Stimulated activated CD8-positive, alpha-beta memory T cell treated with anti-CD3 and anti-CD28 coated beads, Interleukin-15, amount 100 ng/mL, for 48 hours (primary cell): ENCODE results near the gene C1S.

ENCODE experiments used
- DNase-seq, 2 donors: peaks; one replicate each; pipeline ENCODE4 v3.0.0-alpha.2; 2020; ENCODE audit warnings: low read depth in 2 of 2

The C1S gene

DNA sequence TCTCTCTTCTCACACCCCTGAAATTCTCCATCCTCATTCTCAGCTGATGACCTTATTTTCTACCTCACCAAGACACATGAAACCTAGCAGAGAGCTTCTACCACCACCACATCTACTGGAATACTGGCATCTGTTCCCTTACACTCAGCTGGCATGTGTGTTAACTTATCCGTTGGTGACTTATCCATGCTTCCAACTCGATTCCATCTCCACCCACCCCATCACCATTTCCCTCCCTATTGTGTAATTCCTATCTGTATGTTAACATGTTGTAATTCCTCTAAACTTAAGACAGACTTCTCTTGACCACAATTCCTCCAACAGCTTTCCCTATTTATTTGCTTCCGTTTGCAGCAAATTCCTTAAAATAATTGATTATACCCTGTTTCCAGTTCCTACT is 15.4 kb downstream of the C1S start:
- DNase-seq, result no peak

DNA sequence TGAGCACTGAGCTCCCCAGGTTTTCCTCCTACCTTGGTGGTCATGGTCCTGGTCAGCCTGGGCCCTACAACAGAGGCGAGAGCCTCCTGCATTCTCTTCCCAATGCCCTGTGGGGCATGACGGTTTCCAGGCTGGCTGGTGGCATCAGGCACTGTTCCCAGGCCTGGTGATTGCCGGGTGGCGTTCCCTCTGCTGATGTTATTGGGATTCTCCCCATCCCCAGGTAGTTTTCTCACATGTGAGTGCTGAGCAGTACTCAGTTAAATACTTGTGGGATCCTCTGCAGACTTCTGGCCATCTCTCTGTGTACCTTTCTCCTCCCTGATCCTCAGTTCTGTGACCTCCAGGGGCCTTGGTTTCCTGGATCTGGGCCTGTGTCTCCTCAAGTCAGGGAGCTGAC is 16.0 kb downstream of the C1S start:
- no peak for DNase-seq

DNA sequence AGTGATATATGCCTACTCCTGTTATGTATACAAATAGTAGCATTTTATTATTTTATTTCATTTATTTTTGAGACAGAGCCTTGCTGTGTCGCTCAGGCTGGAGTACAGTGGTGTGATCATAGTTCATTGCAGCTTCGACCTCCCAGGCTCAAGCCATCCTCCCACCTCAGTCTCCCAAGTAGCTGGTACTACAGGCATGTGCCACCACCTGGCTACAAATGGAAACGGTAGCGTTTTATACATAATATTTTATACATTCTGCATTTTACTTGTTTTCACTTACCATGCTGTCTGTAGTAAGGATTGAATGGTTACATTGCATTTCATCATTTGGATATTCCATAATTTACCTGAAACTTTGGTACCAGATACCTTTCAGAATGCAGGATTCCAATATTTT is 17.6 kb downstream of the C1S start:
- DNase-seq, result no peak

DNA sequence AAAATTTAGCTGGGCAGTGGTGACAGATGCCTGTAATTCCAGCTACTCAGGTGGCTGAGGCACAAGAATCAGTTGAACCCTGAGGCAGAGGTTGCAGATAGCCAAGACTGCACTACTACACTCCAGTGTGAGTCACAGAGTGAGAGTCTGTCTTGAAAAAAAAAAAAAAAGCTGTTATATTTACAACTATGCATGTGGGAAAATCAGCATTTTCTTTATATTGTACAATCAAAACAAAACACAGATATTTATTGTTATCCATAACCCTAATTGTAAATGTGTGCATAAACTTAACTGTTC is 19.3 kb downstream of the C1S start:
- no peak for DNase-seq

DNA sequence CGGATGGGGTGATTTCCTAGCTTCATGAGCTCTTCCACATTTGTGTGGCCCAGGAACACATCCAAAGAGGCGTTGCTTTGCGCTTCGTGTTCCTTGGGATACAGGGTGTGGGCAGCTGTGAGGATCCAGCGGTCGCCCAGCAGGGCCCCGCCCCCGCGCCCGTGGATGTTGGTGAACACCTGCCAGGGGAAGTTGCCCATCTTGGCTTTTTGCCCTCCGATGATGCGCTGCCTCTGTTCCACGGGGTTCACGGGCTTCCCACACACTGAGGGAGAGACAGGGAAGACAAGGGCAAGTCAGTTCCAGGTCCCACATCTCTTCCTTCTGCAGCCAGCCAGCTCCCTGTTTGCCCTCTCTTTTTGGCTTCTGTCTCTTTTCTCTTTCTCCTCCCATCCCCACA is 20.5 kb downstream of the C1S start:
- DNase-seq, result no peak

DNA sequence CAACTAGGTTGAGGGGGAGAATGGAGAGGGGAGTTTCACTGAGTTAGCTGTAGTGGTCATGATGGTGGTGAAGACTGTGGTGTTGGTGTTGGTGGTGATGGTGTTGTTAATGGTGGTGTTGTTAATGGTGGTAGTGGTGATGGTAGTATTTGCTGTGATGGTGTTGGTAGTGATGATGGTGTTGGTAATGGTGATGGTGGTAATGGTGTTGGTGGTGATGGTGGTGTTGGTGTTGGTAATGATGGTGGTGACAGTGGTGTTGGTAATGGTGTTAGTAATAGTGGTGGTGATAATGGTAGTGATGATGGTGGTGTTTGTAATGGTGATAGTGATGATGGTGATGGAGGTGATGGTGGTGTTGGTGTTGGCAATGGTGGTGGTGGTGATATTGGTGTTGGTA is 22.6 kb downstream of the C1S start:
- DNase-seq, result no peak

DNA sequence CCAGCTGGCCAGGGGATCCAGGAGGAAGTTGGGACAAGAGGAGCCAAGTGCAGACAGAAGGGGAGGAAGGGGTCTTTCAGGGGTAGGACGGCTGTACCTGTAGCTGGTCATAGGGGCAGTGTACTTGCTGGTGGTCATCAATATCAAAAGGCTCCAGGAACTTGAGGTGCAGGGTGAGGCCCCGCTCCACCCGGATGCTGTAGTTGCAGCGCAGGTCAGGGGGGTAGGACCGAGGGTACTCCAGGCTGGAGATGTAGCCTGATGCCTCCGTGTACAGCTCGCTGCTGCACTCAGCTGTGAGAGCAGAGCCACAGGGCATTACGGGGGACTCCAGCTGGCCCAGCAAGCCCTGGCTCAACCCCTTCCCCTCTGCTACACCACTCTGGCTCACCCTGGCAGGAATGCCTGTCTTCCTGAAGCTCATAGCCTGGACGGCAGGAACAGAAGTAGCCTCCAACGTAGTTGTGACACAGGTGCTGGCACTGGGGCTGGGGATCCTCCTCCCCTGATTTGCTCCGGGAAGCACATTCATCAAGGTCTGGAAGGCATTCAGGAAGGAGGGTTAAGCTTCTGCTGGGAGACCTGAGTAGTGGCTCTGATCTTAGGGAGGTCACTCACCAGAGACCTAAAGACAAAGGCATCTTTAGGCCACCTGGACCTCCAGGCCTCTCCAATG is 28.8 kb downstream of the C1S start:
- DNase-seq, result no peak

DNA sequence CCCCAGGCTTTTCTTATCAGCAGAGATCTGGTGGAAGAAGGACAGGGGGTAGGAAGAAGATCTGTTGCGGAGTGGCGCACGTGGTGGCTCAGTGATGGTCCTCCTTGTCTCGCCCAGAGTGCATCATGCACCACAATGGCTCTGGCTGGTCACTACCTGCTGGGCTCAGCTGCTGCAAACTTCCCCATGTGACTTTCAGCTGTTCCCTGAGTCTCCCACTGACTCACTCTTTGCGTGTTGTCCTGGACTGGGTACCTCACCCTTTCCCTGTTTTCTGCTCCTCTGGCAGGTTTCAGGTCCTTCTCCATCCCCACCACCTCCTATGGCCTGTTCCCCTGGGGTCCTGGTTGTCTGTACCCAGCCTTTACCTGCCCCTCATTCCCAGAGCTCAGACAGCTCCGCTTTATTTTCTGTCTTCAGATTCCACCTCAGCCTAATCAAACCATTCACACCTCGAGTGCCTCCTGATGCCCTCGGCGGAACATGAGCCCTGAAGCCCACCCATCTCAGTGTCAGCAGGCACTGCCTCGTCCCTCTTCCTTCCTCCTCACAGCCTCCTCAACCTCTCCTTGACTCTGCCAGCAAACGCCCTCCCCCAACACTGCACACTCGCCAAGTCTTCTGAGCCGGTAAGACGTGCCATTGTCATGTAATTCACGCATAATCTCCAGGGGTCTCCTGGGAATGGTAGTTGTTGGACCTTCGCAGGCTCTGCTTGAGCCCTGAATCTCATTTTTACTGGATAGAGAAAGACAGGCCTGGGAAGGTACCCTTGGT is 29.9 kb downstream of the C1S start:
- no peak for DNase-seq

DNA sequence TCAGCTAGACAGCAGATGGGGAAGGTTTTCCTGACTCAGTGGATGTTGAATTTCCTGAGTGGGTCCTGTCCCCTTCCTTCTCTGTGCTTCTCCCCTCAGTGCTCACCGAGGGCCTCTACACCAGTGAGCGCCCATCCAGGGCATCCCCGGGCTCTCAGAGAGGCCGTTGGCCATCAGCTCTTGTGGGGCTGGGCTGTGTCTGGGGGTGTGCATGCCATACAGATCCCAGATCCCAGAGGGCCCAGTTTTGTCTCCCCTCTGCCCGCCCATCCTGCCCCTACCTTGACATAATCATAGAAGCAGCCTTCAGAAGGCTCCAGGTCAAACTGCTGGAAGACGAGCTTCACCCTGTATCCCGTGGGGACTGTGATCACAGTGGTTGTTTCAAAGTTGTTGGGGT is 30.7 kb downstream of the C1S start:
- DNase-seq, result no peak

DNA sequence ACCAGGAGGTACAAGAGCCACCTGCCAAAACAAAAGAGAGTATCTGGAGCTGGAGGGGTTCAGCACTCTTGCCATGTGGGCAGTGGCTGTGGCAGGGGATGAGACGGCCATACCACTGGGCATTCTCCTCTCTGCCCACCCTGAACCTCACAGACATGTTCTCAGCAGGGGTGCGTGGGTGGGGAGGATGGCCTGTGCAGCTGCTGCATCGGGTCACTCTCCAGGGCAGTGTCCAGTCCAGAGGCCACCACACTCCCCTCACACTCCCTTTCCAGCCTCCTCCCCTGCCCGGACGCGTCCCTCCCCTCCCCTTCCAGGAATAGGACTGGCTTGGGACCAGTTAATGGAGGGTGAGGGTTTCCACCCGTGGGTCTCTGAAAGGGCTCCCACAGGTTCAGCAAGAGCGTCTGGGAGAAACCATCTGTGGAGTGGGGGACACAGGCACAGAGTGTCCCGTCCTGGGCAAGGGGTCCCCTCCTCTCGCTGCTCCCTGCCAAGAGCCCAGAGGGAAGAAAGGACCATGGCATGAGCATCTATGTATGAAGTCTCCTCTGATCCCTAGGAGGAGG is 31.2 kb downstream of the C1S start:
- no peak for DNase-seq

DNA sequence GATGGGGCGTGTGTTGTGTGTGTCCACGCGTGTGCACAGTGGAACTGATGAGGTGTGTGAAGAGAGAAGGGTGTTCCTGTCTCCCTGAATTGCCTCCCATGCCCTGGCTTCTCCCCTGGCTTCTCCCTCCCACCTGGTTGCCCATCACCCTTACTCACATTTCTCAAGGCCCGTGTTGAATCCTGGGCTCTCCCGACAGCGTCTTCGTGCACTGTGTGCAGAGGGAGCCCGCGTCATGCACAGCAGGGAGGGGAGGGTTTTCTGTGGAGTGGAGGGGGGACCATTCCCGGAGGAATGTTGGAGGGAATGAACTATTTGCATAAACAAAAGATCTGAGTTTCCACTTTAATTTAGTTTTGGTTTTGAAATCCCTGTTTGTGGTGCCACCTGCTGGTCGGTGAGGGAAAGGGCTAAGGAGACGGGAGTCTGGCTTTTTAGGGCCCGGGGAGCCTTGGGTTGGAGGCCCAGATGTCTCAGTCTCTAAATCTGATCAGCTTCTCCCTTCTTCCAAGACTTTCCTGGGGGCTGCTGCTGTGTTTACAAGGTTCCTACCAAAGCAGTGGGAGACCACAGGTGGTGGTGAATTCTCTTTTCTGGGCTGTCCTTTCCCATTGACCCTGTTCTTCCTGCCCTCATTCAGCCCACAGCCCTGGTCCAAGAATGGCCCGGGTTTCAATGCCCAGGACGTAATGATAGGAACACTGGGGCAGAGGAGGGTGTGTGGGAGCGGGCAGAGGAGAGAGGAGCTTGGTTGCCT is 31.9 kb downstream of the C1S start, which contains the start of gene C1R:
C1R (minus strand) TSS at position 217 of the 757 bp plus-strand sequence; CDS start at position 160, 57 bp downstream.
- DNase-seq, result peak; percentile 19 to 28

DNA sequence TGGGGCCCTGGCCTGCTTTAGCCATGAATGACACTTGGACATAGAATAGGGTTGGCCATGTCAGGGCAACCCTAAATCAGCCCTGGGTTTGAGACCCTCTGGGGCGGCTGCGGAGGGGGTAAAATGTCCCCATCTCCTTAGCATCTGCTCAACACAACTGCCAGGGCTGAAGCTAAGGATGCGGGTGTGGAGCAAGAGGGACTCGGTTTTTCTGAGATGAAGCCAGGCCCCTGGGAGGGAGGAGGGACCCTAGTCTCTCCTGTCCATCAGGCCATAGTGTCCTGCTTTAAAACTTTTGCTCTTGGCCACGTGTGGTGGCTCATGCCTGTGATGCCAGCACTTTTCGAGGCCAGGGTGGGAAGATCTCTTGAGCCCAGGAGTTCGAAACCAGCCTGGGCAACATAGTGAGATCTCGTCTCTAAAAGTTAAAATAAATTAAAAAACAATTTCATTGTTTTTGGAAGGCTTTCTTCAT is 32.5 kb downstream of the C1S start:
- DNase-seq, result no peak

DNA sequence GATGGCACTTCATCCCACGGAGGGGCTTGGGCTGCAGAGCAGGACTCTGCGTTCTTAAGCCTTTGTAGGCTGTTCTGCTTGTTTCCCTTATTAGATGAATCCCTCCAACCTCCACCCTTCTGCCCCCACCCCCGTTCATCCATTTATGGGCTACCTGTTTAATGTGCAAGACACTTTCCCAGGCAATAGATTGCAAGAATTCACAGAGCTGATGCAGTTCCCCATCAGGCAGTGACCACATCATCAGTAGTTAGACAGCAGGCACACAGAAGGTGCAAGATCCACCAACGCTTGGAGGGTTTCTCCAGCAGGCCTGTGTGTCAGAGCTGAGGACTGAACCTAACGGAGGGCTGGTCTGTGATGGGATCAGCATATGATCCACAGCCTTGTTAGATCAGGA is 33.0 kb downstream of the C1S start:
- DNase-seq, result no peak

DNA sequence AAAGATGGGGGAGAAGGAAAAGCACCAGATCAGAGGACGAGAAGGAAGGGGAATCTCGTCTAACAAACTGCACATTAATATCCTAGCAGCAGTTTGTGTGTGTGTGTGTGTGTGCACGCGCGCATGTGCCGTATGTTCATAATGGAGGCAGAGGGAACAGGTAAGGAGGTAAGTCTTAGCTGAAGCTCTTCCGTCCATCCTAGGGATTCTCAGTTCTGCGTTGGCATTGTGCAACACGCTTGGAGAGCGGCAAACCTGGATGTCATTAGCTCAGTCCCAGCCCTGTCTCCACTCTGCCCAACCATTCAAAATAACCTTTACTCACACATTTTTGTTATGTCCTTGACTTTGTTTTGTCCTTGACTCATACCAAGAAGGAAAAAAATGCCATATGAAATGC is 33.4 kb downstream of the C1S start:
- DNase-seq, result no peak

DNA sequence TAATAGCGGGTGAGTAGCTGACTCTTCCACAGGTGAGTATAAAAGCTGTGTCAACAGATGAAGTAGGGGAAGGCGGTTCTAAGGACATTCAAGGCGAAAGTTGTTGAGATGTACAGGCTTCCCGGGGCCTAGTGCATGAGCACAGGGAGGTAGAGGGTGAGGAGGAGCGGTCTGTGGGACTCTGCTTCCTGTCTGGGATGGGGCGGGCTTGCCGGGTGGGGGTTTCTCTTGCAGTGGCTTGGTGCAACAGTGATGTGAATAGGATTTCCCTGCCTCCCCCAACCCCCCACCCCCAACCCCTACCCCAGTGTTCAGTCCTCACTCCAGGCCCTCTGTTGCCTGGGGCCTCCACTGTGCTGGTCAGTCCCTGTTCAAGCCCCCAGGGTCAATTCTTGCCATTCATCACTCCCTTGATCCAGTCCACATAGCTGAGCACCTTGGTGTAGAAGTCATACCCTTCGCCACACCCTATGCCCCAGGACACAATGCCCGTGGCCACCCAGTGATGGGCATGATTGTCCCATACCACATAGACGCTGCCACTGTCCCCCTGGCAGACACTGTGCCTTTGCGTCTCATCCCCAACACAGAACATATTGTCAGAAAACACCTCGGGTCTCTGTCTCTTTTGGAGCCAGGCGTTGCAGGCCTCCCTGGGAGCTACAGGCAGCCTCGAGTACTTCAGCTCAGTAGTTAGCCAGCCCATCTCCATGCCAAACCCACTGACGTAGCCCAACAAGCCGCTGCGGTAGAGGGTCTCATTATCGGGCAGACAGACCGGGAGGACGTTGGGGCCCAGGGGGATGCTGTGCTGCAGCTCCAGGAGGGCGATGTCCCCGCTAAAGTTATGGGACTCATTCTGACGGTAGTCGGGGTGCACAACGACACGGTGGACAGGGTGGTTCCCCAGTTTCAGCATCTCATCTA is 35.8 kb downstream of the C1S start:
- DNase-seq, result no peak

DNA sequence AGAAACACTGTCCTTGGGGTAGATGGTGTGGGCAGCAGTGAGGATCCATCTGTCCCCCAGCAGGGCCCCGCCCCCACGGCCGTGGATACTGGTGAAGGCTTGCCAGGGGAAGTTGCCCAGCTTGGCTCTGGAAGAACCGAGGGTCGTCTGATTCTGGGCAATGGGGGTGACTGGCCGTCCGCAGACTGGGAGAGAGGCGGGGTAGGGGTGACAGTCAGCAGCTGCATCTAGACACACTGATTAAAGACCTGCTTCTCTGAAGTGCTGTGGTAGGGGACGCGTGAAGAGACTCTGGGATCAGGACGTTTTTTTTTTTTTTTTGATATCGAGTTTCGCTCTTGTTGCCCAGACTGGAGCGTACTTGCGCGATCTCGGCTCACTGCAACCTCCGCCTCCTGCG is 36.5 kb downstream of the C1S start:
- no peak for DNase-seq

DNA sequence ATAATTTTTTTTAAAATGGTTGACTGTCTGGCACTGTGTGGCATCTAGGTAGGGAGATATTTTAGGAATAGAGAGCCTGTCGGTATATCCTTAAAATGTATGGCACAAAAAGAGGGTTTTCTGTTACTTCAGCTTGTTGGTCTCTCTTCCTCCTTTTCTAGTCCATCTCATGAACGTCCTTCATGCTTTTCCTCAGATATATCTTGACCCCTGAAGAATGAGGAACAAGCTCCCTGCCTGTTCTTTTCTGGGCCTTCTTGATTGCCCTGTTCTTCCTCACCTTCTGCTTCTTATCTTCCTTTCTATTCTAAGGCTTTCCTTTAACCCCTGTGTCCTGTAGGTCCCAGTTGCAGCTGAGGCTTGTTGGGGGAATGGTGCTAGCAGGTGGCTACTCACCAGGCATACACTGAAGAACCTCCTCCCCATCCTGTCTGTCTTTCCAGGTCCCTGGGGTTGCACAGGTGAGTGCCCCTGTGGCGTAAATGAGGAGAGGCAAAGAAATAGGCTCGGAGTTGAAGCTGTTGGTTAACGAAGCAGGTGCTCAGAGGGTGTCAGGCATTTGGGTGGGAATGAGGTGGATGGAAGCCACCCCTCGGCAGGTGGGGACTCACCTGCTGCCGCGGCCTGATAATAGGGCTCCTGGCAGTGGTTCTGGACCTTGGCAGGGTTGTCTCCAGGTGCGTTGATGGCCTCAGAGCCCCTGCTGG is 38.9 kb downstream of the C1S start:
- no peak for DNase-seq

DNA sequence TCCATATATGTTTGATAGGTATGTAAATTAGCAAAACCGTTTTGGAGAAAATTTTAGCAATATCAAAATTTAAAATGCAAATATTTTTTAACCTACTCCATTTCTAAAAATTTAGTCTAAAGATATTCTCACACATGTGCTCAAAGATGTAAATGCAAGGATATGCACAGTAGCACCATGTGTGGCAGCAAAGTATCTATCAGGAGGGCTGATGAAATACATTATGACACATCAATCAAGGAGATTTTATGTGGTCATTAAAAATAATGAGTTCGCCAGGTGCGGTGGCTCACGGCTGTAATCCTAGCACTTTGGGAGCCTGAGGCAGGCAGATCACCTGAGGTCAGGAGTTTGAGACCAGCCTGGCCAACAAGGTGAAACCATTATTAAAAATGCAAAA is 39.7 kb downstream of the C1S start:
- DNase-seq, result no peak

DNA sequence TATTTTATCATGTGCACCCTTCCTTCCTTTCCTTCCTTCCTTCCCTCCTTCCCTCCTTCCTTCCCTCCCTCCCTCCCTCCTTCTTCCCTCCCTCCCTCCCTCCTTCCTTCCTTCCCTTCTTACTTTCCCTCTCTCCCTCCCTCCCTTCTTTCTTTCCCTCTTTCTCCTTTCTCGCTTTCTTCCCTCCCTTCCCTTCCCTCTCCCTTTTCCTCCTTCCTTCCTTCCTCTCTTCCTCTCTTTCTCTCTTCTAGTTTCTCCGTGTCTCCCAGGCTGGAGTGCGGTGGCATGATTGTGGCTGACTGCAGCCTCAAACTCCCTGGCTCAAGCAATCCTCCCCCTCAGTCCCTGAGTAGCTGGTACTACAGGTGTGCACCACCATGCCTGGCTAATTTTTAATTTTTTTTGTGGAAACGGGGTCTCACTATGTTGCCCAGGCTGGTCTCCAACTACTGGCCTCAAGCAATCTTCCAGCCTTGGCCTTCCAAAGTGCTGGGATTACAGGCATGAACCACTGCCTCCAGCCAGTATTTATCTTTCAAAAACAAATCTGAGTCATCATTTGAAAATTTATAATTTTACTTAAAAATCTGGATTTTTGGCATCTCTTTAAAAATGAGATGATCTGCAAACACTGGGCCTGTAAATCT is 40.7 kb downstream of the C1S start:
- no peak for DNase-seq

DNA sequence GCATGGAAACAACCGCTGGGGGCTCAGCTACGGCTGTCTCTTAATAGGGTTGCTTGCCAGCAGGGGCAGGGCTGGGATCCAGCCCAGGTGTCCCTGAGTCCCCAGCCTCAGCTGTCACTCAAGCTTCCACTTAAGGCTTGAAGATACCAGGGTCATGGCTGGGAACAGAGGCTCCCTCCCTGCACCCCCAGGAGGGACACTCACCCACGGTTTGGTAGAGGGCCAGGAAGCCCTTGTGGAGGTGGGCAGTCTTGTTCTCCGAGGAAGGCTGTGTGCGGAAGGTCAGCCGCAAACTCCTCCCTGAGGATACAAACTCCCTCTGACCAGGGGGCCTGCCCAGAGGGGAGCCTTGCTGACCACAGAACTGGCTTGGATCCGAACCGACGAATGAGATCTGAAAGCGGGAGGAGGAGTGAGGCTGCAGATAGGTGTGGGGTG is 41.2 kb downstream of the C1S start:
- no peak for DNase-seq
